Left renal pelvis (tissue), 4 donors: ENCODE data around the gene PLD5. TPM values are rescaled to one million over a fixed set of nuclear protein-coding genes. Genes with fewer than 3 reads are reported as not detected.
"Not testable (repeated sequence)": the region's sequence is repeated elsewhere in the genome, so short reads cannot be mapped to it uniquely, and the experiment has no call there.

Source experiments
- DNase-seq, 4 donors: peaks; one replicate each; pipeline ENCODE4 v3.0.0-alpha.2; 2013; ENCODE audit warnings: low read depth in 4 of 4, low spot score in 3 of 4
- polyA plus RNA-seq, 4 donors: library from polyadenylated mRNA; unstranded; fragments of 120-200 nt; gene quantifications; one replicate each; pipeline ENCODE4 v1.2.1, GENCODE V29; 2013; ENCODE audit not compliant: insufficient read length in 4 of 4

Gene PLD5
- polyA plus RNA-seq, 4 donors: 0.92 to 5.7 (median 1.5) TPM

GRCh38 chr1:242185731-242186130, 338.8 kb downstream of the PLD5 start:
- no peak for DNase-seq

DNA sequence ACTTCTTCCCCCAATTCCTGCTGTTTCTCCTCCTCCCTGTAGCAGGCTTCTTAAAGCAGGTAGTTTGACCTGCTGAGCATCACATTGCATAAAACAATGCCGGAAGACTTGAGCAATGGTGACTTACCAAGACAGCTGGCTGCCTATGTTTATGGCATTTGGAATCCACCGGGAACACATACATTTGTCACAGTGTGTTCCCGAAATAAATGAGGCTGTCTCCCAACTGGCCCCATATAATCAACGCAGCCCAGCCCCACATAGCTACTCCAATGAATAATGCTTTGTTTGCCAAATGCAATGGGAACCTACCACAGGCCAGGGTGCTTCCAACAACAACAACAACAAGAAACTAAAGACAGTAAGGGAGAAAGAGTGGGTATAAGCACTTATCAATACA, 339.5 kb downstream of the PLD5 start:
- no peak for DNase-seq

DNA sequence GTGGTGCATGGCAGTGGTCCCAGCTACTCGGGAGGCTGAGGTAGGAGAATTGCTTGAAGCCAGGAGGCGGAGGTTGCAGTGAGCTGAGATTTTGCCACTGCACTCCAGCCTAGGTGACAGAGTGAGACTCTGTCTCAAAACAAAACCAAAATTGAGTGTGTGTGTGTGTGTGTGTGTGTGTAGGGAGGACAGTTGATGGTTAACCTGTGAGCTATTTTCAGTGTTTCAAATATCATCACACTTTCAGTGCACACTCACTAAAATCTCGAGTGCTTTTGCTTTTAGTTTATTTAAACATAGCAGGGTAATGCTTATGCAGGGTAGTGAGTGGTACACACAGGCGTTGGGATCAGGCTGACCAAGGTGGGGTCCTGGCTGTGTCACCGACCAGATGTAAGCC, 344.7 kb downstream of the PLD5 start:
- DNase-seq: not testable (repeated sequence)

DNA sequence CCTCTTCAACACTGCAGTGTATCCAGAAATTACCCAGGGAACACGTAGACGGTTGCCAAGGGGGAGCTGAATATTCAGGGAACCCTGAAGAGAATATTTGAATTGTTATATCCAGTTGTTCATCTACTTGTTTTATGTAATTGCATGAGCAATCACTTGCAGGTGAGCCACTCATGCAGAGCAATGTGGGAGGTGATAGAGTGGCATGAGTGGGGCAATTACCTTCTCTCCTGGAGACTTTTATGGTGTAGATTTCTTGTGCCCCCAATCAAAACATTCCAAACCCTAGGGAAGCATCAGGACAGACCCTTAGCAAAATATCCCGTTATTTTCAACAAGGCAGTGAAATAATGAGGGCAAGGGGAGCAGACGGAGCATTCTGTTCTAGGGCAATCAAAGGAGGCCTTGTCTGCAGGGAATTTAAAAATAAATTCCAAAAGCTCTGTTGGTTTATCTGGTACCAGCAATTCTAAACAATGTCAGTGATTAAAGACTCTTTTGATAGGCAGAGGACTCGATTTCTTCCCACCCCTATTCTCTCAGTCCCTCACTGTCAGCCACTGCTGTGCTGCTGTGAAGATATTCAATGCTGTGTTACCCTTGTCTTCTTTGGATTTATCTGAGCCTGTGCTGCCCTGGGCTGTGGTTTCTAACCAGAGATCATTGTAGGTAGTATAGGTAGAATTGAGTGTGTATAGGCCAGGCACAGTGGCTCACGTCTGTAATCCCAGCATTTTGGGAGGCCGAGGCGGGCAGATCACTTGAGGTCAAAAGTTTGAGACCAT, 345.4 kb downstream of the PLD5 start:
- DNase-seq: no peak

DNA sequence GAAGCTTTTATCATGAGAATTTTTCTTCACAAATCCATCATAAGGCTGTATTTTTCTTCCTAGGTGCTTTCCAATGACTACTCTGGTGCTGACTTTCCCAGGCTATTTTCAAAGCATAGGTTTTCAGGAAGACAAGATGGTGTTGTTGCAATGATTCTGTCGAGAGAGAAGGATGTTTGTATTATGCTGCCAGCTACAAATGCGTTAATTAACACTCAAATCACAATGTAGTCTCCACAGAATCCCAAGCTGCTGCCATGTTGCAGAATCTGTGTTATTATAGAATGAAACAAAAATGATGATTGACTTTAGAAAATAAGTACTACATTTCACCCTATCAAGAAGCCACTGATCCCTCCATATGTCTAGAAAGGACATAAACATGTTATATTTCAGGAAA, 346.1 kb downstream of the PLD5 start:
- no peak for DNase-seq

GRCh38 chr1:242162140-242162539, 362.4 kb downstream of the PLD5 start:
- DNase-seq: no peak

- no peak for DNase-seq
Measured at GRCh38 chr1:242147096-242147976, 377.2 kb downstream of the PLD5 start.

GRCh38 chr1:242146652-242147051, 377.8 kb downstream of the PLD5 start:
- DNase-seq: no peak

- DNase-seq: no peak
Measured at GRCh38 chr1:242140836-242141235, 383.7 kb downstream of the PLD5 start.

DNA sequence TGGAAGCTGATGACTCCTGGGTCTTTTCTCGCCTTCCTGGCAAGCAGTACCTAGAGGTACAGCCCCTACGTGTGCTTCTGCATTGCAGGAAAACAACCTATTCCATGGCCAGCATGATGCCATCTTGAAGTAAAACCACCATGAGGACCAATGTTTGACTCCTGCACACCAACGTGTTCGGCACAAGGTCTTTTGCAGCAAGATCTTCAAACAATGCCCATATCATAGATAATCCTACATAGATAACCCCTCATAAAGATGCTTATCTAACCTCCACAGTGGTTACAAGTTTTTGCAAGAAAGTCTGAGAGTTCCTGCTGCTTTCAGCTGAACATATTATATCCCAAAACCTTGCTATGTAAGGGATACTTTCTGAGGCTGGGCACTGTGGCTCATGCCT, 384.5 kb downstream of the PLD5 start:
- no peak for DNase-seq

DNA sequence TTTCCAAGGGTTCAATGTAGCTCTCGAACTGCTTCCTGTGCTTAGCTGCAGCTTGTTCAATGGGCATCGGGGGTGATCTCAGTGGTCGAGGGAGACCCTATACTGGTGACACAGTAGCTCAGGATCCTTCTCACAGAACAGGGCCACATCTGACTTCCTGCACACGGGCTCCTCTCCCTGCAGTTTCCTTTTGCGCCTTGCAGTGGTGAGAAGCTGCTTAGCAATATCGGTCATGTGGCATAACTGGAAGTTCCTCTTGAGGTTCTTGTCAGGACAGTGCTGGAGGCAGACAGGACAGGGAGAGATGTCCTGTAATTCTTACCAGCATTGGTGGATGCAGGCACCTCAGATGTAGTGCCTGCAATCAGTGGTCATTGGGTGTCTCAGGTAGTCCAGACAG, 385.1 kb downstream of the PLD5 start:
- DNase-seq: no peak

DNA sequence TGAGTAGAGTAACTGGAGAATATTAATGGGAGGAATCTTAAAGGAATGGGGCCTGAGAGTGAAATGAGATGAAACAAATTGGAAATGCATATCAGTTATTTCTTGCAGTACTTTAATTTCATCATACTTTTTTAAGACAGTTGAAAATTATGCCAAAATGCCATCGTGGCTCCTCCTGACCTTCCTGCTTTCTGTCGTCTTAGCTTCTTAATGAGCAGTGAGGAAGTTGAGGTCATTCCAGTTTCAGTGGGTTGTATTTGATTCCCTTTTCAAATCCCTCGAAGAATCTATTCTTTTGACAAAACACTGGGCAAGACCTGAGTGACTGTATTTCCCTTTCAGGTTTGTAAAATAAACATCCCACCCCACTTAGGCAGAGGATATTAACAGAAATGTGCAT, 390.7 kb downstream of the PLD5 start:
- DNase-seq: no peak

DNA sequence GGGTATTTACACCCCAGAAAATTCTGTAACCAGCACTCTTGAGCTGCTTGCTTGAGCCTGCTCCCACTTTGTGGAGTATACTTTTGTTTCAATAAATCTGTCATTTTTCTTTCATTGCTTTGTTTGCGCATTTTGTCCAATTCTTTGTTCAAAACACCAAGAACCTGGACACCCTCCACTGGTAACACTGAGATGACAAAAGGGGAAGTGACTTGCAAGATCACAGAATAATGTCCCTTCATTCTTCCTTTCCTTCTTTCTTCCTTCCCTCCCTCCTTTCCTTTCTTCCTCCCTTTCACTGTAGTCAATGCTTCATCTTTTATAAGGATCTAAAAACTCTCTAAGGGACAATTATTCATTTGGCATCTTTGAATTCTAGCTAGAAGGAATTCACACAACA, 391.1 kb downstream of the PLD5 start:
- no peak for DNase-seq

DNA sequence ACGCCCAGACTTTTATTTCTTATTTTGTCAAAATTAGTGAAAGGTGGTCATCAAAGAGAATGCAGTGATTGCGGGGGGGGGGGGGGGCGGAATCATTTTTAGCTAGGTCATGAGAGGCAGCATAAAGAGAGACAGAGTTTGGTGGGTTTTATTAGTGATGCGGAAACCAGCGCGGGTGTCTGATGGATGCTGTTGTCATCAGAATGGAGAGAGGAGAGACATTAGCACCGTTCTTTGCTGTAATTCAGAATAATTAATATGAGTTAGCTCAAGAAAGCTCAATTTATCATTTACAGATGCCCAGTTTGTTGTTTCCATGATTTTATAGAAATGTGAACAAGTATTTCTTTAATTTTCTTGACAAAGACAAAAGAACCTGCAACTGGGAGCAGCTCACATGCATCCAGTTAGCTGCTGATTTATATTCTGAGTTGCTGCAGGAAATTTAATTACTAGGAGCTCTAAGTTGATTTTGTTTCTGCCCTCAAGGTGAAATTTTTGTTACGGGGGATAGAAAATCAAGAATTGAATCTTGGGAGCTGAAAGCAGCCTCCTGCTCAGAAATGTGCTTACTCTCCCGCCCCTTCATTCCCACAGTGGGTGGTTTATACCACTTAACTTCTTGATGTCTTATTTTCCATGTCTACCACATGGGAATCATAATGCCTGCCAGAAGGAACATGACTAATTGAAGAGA, 392.2 kb downstream of the PLD5 start:
- DNase-seq: no peak

DNA sequence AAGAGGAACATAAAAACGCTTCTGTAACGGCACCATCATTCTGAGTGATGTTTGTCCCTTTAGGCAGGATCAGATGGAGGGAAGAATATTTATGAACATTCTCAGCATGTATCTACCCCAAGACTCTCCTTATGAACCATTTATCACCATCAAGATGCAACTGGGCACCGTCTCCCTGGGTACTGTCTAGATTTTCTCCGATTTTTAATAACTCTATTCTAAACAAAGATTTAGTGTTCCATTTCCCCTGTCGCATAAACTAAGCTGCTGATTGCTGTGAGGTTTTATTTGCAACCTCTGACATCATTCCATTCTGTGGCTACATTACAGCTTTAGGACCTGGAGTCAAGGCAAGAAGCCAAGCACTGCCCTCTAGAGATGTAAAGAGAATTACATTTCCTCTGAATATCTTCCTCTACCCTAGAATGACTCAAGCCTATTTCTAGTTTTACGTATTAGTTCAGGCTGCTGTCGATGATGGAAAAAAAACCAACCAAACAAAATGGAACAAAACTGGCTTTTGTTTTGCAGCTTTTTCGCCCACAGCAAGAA, 395.5 kb downstream of the PLD5 start:
- no peak for DNase-seq

- DNase-seq: no peak
Measured at GRCh38 chr1:242120432-242120831, 404.1 kb downstream of the PLD5 start.

- DNase-seq: no peak
Measured at GRCh38 chr1:242100921-242101320, 423.6 kb downstream of the PLD5 start.

GRCh38 chr1:242097283-242097682, 427.2 kb downstream of the PLD5 start:
- not testable (repeated sequence) for DNase-seq

DNA sequence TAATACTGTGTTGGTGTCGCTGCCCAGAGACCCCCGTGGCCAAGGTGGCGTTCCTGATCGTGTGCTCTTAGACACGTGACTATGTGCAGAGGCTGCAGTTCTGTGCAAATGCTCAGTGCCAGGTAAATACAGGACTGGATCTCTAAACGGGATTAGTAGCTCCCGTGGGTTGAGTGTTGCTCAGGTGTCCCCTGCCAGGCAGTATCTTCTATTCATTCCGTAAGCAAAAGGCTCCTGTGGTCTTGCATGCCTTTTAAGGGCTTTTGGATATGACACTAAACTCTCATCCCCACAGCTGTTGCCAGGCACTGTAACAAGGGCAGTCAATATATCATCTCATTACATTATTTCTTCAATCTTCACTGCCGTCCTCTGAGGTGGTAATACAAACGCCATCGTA, 431.4 kb downstream of the PLD5 start:
- DNase-seq: no peak

DNA sequence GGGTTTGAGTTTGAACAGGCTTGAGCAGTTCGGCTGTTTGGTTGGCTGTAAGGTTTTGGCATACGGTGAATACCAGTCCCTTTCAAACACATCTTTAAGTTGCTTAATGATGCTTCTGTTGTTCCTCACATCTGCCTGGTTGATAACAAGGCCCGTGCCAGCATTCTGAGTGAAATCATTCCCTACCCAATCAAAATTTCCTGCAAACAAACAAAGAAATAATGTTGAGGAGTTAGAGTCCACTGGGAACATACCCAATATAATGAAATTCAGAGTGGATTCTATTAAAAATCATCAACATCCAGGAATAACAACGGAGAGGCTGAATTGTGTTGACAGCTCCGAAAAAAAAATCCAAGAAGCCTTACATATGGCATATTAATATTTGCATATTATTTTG, 434.6 kb downstream of the PLD5 start:
- DNase-seq: no peak

DNA sequence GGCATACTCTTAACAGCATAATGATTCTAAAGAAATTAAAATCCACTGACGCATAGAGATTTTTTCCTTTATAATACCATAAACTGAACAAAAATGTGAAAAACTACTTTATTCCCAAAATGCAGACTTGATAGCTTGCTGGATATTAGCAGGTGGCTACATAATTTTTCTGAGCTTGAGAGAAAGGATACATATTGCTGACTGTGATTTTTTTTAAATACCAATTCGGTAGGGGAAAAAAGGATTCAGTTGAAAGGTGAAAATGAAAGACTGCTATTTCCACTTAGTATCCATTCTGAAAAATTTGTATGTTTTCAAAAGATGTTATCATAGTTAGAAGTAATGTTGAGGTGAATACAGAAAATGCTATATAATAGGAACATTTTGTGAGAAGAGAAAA, 435.6 kb downstream of the PLD5 start:
- no peak for DNase-seq
